Measurements from ENCODE around the gene CD274.

DNA sequence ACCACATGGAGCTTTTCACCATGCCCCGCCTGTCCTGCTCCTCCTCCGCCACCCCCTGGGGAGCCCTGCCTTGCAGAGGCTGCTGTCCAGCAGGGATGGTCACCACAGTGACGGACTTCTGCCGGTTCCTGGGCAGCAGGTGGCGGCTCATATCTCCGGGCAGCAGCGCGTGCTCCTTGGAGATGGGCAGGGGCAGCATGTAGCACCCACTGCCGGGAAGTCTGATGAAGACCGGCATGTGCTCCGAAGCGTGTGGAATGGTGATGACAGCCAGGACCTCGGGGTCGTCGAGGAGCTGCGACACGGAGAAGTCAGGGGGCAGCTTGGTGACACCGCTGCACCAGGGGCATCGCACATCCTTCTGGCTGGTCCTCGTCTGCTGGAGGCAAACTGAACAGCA, 31.9 kb upstream of the CD274 start:
- TF ChIP-seq ZNF274 (IDR thresholded peaks at IDR 0.05; ENCODE audit: low read depth, low read length) (no peak), JUND (IDR thresholded peaks at IDR 0.05) (no peak), SRF (IDR thresholded peaks at IDR 0.05; ENCODE audit: low read depth) (no peak), SIN3A (IDR thresholded peaks at IDR 0.05; ENCODE audit: low read depth) (no peak), POLR2A (IDR thresholded peaks at IDR 0.05; ENCODE audit: borderline replicate concordance, extremely low read depth, insufficient read depth, insufficient read length) (no peak), ELF1 (IDR thresholded peaks at IDR 0.05; ENCODE audit: borderline replicate concordance, low read depth) (no peak), POLR2AphosphoS5 (IDR thresholded peaks at IDR 0.05; ENCODE audit: low read depth, low read length) (no peak), ZFX (IDR thresholded peaks at IDR 0.05) (no peak), SP1 (IDR thresholded peaks at IDR 0.05; ENCODE audit: low read depth) (no peak), YY1 (IDR thresholded peaks at IDR 0.05; ENCODE audit: extremely low read depth, insufficient replicate concordance, low read depth, low read length) (no peak), RAD21 (IDR thresholded peaks at IDR 0.05; ENCODE audit: low read depth) (no peak)
- TF ChIP-seq, protein P1, sequence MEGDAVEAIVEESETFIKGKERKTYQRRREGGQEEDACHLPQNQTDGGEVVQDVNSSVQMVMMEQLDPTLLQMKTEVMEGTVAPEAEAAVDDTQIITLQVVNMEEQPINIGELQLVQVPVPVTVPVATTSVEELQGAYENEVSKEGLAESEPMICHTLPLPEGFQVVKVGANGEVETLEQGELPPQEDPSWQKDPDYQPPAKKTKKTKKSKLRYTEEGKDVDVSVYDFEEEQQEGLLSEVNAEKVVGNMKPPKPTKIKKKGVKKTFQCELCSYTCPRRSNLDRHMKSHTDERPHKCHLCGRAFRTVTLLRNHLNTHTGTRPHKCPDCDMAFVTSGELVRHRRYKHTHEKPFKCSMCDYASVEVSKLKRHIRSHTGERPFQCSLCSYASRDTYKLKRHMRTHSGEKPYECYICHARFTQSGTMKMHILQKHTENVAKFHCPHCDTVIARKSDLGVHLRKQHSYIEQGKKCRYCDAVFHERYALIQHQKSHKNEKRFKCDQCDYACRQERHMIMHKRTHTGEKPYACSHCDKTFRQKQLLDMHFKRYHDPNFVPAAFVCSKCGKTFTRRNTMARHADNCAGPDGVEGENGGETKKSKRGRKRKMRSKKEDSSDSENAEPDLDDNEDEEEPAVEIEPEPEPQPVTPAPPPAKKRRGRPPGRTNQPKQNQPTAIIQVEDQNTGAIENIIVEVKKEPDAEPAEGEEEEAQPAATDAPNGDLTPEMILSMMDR (IDR thresholded peaks at IDR 0.05 in 2 of 3, conservative IDR thresholded peaks at IDR 0.05 in 1 of 3; ENCODE audit: borderline replicate concordance in 1 of 3, insufficient read depth in 1 of 3, low read depth in 2 of 3, low read length in 2 of 3): no peak
- TF ChIP-seq, protein P2, sequence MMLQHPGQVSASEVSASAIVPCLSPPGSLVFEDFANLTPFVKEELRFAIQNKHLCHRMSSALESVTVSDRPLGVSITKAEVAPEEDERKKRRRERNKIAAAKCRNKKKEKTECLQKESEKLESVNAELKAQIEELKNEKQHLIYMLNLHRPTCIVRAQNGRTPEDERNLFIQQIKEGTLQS (IDR thresholded peaks at IDR 0.05): no peak
